Measurements from ENCODE around the gene DPH5.

- TF ChIP-seq CTCF (IDR thresholded peaks at IDR 0.05) (no peak), POLR2A (IDR thresholded peaks at IDR 0.05) (no peak)
Measured at GRCh38 chr1:100995198-100995988, 30.2 kb downstream of the DPH5 start.
